Mesenchymal stem cell (in vitro differentiated cells and primary cell): ENCODE measurements around the gene MCM5.

ENCODE experiments used
- DNase-seq: peaks from one replicate; pipeline ENCODE4 v3.0.0-alpha.2; 2013
- H2AFZ ChIP-seq: one replicate; pipeline ENCODE4 v1.6.1; 2013; ENCODE audit warnings: low read depth, mild to moderate bottlenecking, control low read depth, inconsistent platforms, low read length, moderate library complexity
- H2AK5ac ChIP-seq: 2 replicates; pipeline ENCODE4 v1.6.1; 2013; ENCODE audit warnings: low read length, moderate library complexity, mild to moderate bottlenecking, inconsistent platforms; ENCODE audit not compliant: severe bottlenecking
- H2BK120ac ChIP-seq: one replicate; pipeline ENCODE4 v1.6.1; 2013; ENCODE audit warnings: low read depth, mild to moderate bottlenecking, inconsistent platforms, low read length, moderate library complexity
- H2BK12ac ChIP-seq, 2 experiments: one replicate each; pipeline ENCODE4 v1.6.1; 2013; ENCODE audit warnings: inconsistent platforms in 2 of 2, low read length in 2 of 2, mild to moderate bottlenecking in 2 of 2, moderate library complexity in 2 of 2, control low read depth in 1 of 2
- H2BK15ac ChIP-seq: one replicate; pipeline ENCODE4 v1.6.1; 2013; ENCODE audit warnings: mild to moderate bottlenecking, low read depth, inconsistent platforms; ENCODE audit not compliant: poor library complexity, severe bottlenecking
- H2BK5ac ChIP-seq: 2 replicates; pipeline ENCODE4 v1.6.1; 2013; ENCODE audit warnings: low read depth, mild to moderate bottlenecking, low read length, control low read depth, inconsistent platforms; ENCODE audit not compliant: poor library complexity, severe bottlenecking
- H3K14ac ChIP-seq, 2 experiments: one replicate each; pipeline ENCODE4 v1.6.1; 2013; ENCODE audit warnings: inconsistent platforms in 2 of 2, low read length in 2 of 2, control low read depth in 1 of 2, mild to moderate bottlenecking in 1 of 2, moderate library complexity in 1 of 2
- H3K18ac ChIP-seq, 2 experiments: one replicate each; pipeline ENCODE4 v1.6.1; 2013; ENCODE audit warnings: inconsistent platforms in 2 of 2, low read length in 2 of 2, control low read depth in 1 of 2, low read depth in 1 of 2, mild to moderate bottlenecking in 1 of 2
- H3K23ac ChIP-seq, 2 experiments: one replicate each; pipeline ENCODE4 v1.6.1; 2013; ENCODE audit warnings: inconsistent platforms in 2 of 2, low read length in 2 of 2, mild to moderate bottlenecking in 2 of 2, moderate library complexity in 2 of 2, control low read depth in 1 of 2
- H3K27ac ChIP-seq: 2 replicates; pipeline ENCODE4 v1.5.1; 2013; ENCODE audit warnings: mild to moderate bottlenecking, moderate library complexity, low read length, control low read depth, inconsistent platforms; ENCODE audit not compliant: poor library complexity, severe bottlenecking
- H3K27me3 ChIP-seq, 2 experiments: 2 replicates each; pipeline versions ENCODE4 v1.6.1 to v1.7.0; 2013; ENCODE audit warnings: low read length in 2 of 2, mild to moderate bottlenecking in 2 of 2, moderate library complexity in 2 of 2, control low read depth in 1 of 2, inconsistent platforms in 1 of 2; ENCODE audit not compliant: control insufficient read depth in 1 of 2, insufficient read depth in 1 of 2
- H3K36me3 ChIP-seq, 2 experiments: 2 replicates each; pipeline versions ENCODE4 v1.6.1 to v1.7.0; 2013; ENCODE audit warnings: low read length in 2 of 2, control low read depth in 1 of 2, inconsistent platforms in 1 of 2, low read depth in 1 of 2, mild to moderate bottlenecking in 1 of 2; ENCODE audit not compliant: insufficient read depth in 2 of 2, control insufficient read depth in 1 of 2
- H3K4ac ChIP-seq, 2 experiments: one replicate each; pipeline ENCODE4 v1.6.1; 2013; ENCODE audit warnings: inconsistent platforms in 2 of 2, low read length in 2 of 2, mild to moderate bottlenecking in 2 of 2, moderate library complexity in 2 of 2, control low read depth in 1 of 2, low read depth in 1 of 2
- H3K4me1 ChIP-seq: 2 replicates; pipeline ENCODE4 v1.6.1; 2013; ENCODE audit warnings: low read depth, low read length, control low read depth; ENCODE audit not compliant: control insufficient read depth, insufficient read depth
- H3K4me2 ChIP-seq: 2 replicates; pipeline ENCODE4 v1.6.1; 2013; ENCODE audit warnings: low read length, mild to moderate bottlenecking, inconsistent platforms; ENCODE audit not compliant: poor library complexity, severe bottlenecking
- H3K4me3 ChIP-seq, 2 experiments: 2 replicates each; pipeline versions ENCODE4 v1.5.1 to v1.7.0; 2013; ENCODE audit warnings: low read length in 2 of 2, mild to moderate bottlenecking in 2 of 2, control low read depth in 1 of 2, low read depth in 1 of 2; ENCODE audit not compliant: insufficient read depth in 1 of 2
- H3K79me1 ChIP-seq: replicated peaks from 2 replicates; pipeline ENCODE4 v1.6.1; 2013; ENCODE audit warnings: mild to moderate bottlenecking, control low read depth, low read length, inconsistent platforms; ENCODE audit not compliant: poor library complexity, severe bottlenecking
- H3K9ac ChIP-seq: 2 replicates; pipeline ENCODE4 v1.7.0; 2013; ENCODE audit warnings: mild to moderate bottlenecking, low read length, moderate library complexity
- H3K9me3 ChIP-seq: 2 replicates; pipeline ENCODE4 v1.7.0; 2013; ENCODE audit warnings: mild to moderate bottlenecking, low read length; ENCODE audit not compliant: control insufficient read depth
- H4K8ac ChIP-seq: one replicate; pipeline ENCODE4 v1.6.1; 2013; ENCODE audit warnings: inconsistent platforms, mild to moderate bottlenecking, low read length, moderate library complexity
- H4K91ac ChIP-seq: one replicate; pipeline ENCODE4 v1.6.1; 2013; ENCODE audit warnings: mild to moderate bottlenecking, low read length, inconsistent platforms
- WGBS: methylation state at CpG from one replicate; pipeline ENCODE4 v1.1.7; 2013; ENCODE audit warnings: mixed read lengths; 5-methylcytosine and 5-hydroxymethylcytosine counted together

MCM5 gene

DNA sequence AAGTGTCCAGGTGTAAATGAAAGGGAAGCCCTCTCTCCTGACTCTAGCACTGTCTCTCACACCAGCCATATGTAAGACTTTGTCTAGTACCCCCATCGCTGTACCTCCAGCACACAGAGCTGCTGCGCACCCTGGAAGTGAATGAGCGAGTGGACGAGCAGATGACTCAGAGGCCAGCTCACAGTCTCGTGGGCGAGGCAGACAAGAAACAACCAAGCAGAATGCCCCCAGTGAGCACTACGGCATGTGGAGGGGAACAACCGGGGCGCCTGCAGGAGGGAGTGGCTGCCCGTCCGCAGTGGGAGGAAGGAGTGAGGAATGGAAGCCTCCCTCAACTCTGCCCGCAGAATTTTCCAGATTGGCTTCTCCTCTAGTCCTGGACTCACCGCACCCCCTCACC is 46.4 kb downstream of the MCM5 start:
- H3K4me3 ChIP-seq, result no peak overlapping the region
- H2AK5ac ChIP-seq, result no peak overlapping the region
- peak overlapping the region; percentile 21 for H3K27ac ChIP-seq
- peaks cover 0 to 2% of the 10 kb centered on the region in 2 experiments for H3K36me3 ChIP-seq
- H3K14ac ChIP-seq, result no peak overlapping the region
- DNase-seq, result peak; percentile 95
- H4K91ac ChIP-seq, result peak overlapping the region; percentile 79
- peaks cover 29% of the 10 kb centered on the region for H3K4me1 ChIP-seq
- no peak overlapping the region for H3K4me2 ChIP-seq
- H3K9ac ChIP-seq, result peak overlapping the region; percentile 42
- H2BK5ac ChIP-seq, result no peak overlapping the region
- WGBS, result 4% methylated on average over 5 of the region's 13 CpGs
- no peaks in the 10 kb centered on the region for H3K9me3 ChIP-seq
- peak overlapping the region; percentile 51 to 52 for H3K4ac ChIP-seq
- H3K23ac ChIP-seq, result no peak overlapping the region
- H2BK120ac ChIP-seq, result peak overlapping the region; percentile 37
- peak overlapping the region; percentile 38 to 94 for H2BK12ac ChIP-seq
- H2BK15ac ChIP-seq, result no peak overlapping the region
- H4K8ac ChIP-seq, result peak overlapping the region; percentile 78
- no peaks in the 10 kb centered on the region for H3K79me1 ChIP-seq
- H3K27me3 ChIP-seq, result no peaks in the 10 kb centered on the region
- peak overlapping the region; percentile 61 to 87 for H3K18ac ChIP-seq
- peak overlapping the region; percentile 21 for H2AFZ ChIP-seq

DNA sequence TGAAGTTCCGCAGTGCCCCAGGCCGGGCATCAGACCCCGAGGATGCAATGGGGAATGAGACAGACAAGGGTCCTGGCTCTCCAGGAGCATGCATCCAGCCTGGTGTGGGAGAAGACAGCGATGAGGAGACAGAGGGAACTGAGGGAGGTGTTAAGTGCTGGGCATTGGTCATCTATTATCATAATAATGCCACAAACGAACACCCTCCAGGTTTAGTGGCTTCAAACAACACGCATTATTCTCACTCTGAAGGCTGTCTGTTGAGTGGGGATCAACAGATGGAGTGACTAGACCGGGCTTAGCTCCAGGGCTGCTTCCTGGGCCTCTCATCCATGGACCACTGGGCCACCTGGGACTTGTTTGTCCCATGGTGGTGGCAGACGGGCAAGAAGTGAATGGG is 48.6 kb downstream of the MCM5 start:
- no peak overlapping the region for H3K4me3 ChIP-seq
- H3K4ac ChIP-seq, result peak overlapping the region; percentile 6 to 16
- H3K14ac ChIP-seq, result no peak overlapping the region
- H3K9me3 ChIP-seq, result no peaks in the 10 kb centered on the region
- H2BK15ac ChIP-seq, result peak overlapping the region; percentile 83
- H3K27me3 ChIP-seq, result peaks cover 14 to 20% of the 10 kb centered on the region in 2 experiments
- H2AFZ ChIP-seq, result no peak overlapping the region
- H2AK5ac ChIP-seq, result no peak overlapping the region
- H3K36me3 ChIP-seq, result peaks cover 0 to 2% of the 10 kb centered on the region in 2 experiments
- no peak overlapping the region for H3K4me2 ChIP-seq
- H4K91ac ChIP-seq, result peak overlapping the region; percentile 55
- peak overlapping the region; percentile 74 for H4K8ac ChIP-seq
- peak overlapping the region; percentile 49 to 85 for H2BK12ac ChIP-seq
- 97% methylated on average over 7 of the region's 8 CpGs for WGBS
- no peak for DNase-seq
- no peak overlapping the region for H2BK120ac ChIP-seq
- peak overlapping the region; percentile 35 to 90 for H3K18ac ChIP-seq
- H3K79me1 ChIP-seq, result no peaks in the 10 kb centered on the region
- H3K23ac ChIP-seq, result no peak overlapping the region
- H3K9ac ChIP-seq, result no peak overlapping the region
- no peak overlapping the region for H2BK5ac ChIP-seq
- peaks cover 29% of the 10 kb centered on the region for H3K4me1 ChIP-seq
- no peak overlapping the region for H3K27ac ChIP-seq

DNA sequence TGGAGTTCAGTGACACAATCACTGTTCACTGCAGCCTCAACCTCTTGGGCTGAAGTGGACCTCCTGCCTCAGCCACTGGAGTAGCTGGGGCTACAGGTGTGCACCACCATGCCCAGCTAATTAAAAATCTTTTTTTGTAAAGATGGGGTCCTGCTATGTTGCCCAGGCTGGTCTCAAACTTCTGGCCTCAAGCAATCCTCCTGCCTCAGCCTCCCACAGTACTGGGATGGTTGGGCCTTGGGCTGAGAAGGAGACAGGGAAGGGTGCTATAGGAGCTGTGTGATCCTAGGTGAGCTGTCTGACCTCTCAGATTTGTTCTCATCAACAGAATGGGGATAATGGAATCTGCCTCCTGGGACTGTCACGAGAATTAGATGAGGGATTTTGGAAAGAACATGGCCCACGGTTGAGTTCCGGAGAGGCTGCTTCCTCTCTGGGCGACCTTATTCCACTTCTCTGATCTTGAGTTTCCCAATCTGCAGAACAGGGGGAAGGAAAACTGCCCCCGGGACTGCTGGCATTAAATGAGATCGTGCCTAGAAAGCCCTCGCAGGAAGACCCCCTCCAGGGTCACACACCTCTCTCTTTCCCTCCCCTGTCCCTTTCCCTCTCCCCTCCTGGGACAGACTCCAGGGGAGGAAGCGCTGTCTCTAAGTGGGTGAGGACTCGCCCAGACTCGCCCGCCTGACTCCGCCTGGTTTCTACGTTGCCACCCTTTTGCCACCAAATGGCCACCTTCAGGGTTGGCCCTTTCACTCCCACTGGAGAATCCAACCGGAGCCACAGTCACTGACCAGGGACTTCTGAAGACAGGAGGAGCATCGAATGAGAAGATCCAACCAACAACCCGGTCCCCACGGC is 50.1 kb downstream of the MCM5 start:
- WGBS, result 95% methylated on average over 17 of the region's 17 CpGs
- H3K36me3 ChIP-seq, result no peaks in the 10 kb centered on the region
- no peak overlapping the region for H3K18ac ChIP-seq
- H3K14ac ChIP-seq, result no peak overlapping the region
- H4K8ac ChIP-seq, result no peak overlapping the region
- peaks cover 26 to 29% of the 10 kb centered on the region in 2 experiments for H3K27me3 ChIP-seq
- H3K4me3 ChIP-seq, result no peak overlapping the region
- no peak overlapping the region for H2BK12ac ChIP-seq
- H3K9ac ChIP-seq, result no peak overlapping the region
- H3K27ac ChIP-seq, result no peak overlapping the region
- DNase-seq, result no peak
- H2AFZ ChIP-seq, result no peak overlapping the region
- no peak overlapping the region for H4K91ac ChIP-seq
- no peak overlapping the region for H3K4me2 ChIP-seq
- peaks cover 20% of the 10 kb centered on the region for H3K4me1 ChIP-seq
- H2BK120ac ChIP-seq, result no peak overlapping the region
- H3K4ac ChIP-seq, result no peak overlapping the region
- H3K23ac ChIP-seq, result no peak overlapping the region
- H3K79me1 ChIP-seq, result no peaks in the 10 kb centered on the region
- H2BK15ac ChIP-seq, result no peak overlapping the region
- H2AK5ac ChIP-seq, result no peak overlapping the region
- no peaks in the 10 kb centered on the region for H3K9me3 ChIP-seq
- H2BK5ac ChIP-seq, result no peak overlapping the region

DNA sequence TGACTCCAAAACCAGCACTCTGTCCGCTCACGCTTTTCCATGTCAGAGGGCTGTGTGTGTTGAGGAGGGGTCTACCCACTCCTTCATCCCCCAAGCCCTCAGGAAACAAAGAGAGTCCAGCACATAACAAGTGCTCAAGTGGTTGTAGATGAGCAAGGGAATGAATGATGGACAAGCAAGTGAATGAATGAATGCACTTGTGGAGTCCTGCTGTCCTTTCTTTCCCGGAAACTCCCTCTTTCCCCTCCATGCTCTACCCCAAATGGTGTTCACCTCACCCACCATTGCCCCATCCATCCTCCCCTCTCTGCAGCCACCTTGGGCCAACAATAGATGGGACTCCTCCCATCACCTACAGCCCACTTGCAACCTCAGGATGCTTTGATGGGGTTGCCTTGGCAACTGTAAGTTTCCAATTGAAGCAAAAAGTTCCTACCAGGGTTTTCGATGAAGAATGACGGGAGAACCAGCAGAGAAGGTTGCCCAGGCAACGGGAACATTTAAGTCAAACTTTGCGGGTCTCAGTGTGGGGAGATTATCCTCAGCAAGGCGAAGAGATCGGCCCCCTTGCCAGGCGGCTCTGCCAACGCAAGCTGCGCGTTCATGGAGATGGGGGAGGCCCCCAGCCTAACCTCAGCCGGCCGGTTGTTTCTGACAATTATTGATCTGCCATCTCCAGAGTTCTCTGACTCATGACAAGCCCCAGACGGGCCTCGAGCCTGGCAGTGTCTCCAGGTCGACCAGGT is 51.1 kb downstream of the MCM5 start:
- Histone ChIP-seq H3K18ac (no peak overlapping the region), H3K9me3 (no peaks in the 10 kb centered on the region), H3K79me1 (no peaks in the 10 kb centered on the region), H3K27me3 (peaks cover 26 to 29% of the 10 kb centered on the region in 2 experiments), H2BK120ac (no peak overlapping the region), H3K4ac (no peak overlapping the region), H3K4me3 (no peak overlapping the region), H2BK5ac (no peak overlapping the region), H3K4me2 (no peak overlapping the region), H3K36me3 (no peaks in the 10 kb centered on the region), H2AK5ac (no peak overlapping the region), H3K23ac (no peak overlapping the region), H3K14ac (no peak overlapping the region), H2BK12ac (no peak overlapping the region), H2AFZ (no peak overlapping the region), H4K8ac (no peak overlapping the region), H3K9ac (no peak overlapping the region), H4K91ac (no peak overlapping the region), H3K4me1 (peaks cover 19% of the 10 kb centered on the region), H2BK15ac (no peak overlapping the region), H3K27ac (no peak overlapping the region)
- no peak for DNase-seq
- WGBS, result 87% methylated on average over 18 of the region's 18 CpGs
